ENCODE measurements around the gene TRAF5.

Gene TRAF5

GRCh38 chr1:211355873-211356272 lies 29.2 kb downstream of the TRAF5 start:
- ATAC-seq (replicated peaks; ENCODE audit: extremely low read depth, poor library complexity, severe bottlenecking) (no peak), DNase-seq (ENCODE audit: low spot score in 2 of 2) (no peak)
- peaks cover 39% of the 10 kb centered on the region for H3K36me3 Mint-ChIP-seq (ENCODE audit: insufficient read depth)
- H3K9me3 Mint-ChIP-seq: no peaks in the 10 kb centered on the region
- peaks cover 50% of the 10 kb centered on the region for H3K4me1 Mint-ChIP-seq
- H3K27ac Mint-ChIP-seq (ENCODE audit: low read depth): no peak overlapping the region
- H3K4me3 Mint-ChIP-seq: no peak overlapping the region
- H3K27me3 Mint-ChIP-seq: no peaks in the 10 kb centered on the region

GRCh38 chr1:211356723-211357407 lies 30.2 kb downstream of the TRAF5 start:
- no peaks in the 10 kb centered on the region for H3K9me3 Mint-ChIP-seq
- no peak overlapping the region for H3K27ac Mint-ChIP-seq (ENCODE audit: low read depth)
- H3K27me3 Mint-ChIP-seq: no peaks in the 10 kb centered on the region
- peaks cover 44% of the 10 kb centered on the region for H3K36me3 Mint-ChIP-seq (ENCODE audit: insufficient read depth)
- DNase-seq (ENCODE audit: low spot score in 2 of 2) (no peak), ATAC-seq (replicated peaks; ENCODE audit: extremely low read depth, poor library complexity, severe bottlenecking) (no peak)
- H3K4me3 Mint-ChIP-seq: no peak overlapping the region
- H3K4me1 Mint-ChIP-seq: peaks cover 42% of the 10 kb centered on the region

GRCh38 chr1:211358685-211359084 lies 32.1 kb downstream of the TRAF5 start:
- H3K27ac Mint-ChIP-seq (ENCODE audit: low read depth): no peak overlapping the region
- H3K9me3 Mint-ChIP-seq: no peaks in the 10 kb centered on the region
- no peak for DNase-seq (ENCODE audit: low spot score in 2 of 2)
- peaks cover 27% of the 10 kb centered on the region for H3K4me1 Mint-ChIP-seq
- no peak for ATAC-seq (replicated peaks; ENCODE audit: extremely low read depth, poor library complexity, severe bottlenecking)
- no peaks in the 10 kb centered on the region for H3K27me3 Mint-ChIP-seq
- H3K36me3 Mint-ChIP-seq (ENCODE audit: insufficient read depth): peaks cover 44% of the 10 kb centered on the region
- no peak overlapping the region for H3K4me3 Mint-ChIP-seq

- ATAC-seq (replicated peaks; ENCODE audit: extremely low read depth, poor library complexity, severe bottlenecking) (no peak), DNase-seq (ENCODE audit: low spot score in 2 of 2) (no peak)
- peaks cover 16% of the 10 kb centered on the region for H3K4me1 Mint-ChIP-seq
- H3K4me3 Mint-ChIP-seq: no peak overlapping the region
- H3K36me3 Mint-ChIP-seq (ENCODE audit: insufficient read depth): peaks cover 47% of the 10 kb centered on the region
- no peaks in the 10 kb centered on the region for H3K27me3 Mint-ChIP-seq
- no peaks in the 10 kb centered on the region for H3K9me3 Mint-ChIP-seq
- peak overlapping the region; percentile 20 for H3K27ac Mint-ChIP-seq (ENCODE audit: low read depth)
These were observed 33.2 kb downstream of the TRAF5 start for GRCh38 chr1:211359876-211360275.

- Mint-ChIP-seq H3K27ac (ENCODE audit: low read depth) (no peak overlapping the region), H3K4me3 (no peak overlapping the region), H3K36me3 (ENCODE audit: insufficient read depth) (peaks cover 49% of the 10 kb centered on the region), H3K4me1 (peaks cover 10% of the 10 kb centered on the region), H3K27me3 (no peaks in the 10 kb centered on the region), H3K9me3 (no peaks in the 10 kb centered on the region)
- no peak for ATAC-seq (replicated peaks; ENCODE audit: extremely low read depth, poor library complexity, severe bottlenecking)
- DNase-seq (ENCODE audit: low spot score in 2 of 2): no peak
These were observed 34.6 kb downstream of the TRAF5 start for GRCh38 chr1:211361202-211361601.

GRCh38 chr1:211369640-211370039 lies 43.0 kb downstream of the TRAF5 start:
- Mint-ChIP-seq H3K9me3 (no peaks in the 10 kb centered on the region), H3K36me3 (ENCODE audit: insufficient read depth) (peaks cover 42% of the 10 kb centered on the region), H3K27ac (ENCODE audit: low read depth) (no peak overlapping the region), H3K4me3 (no peak overlapping the region), H3K4me1 (no peaks in the 10 kb centered on the region), H3K27me3 (no peaks in the 10 kb centered on the region)
- no peak for ATAC-seq (replicated peaks; ENCODE audit: extremely low read depth, poor library complexity, severe bottlenecking)
- DNase-seq (ENCODE audit: low spot score in 2 of 2): no peak

- H3K36me3 Mint-ChIP-seq (ENCODE audit: insufficient read depth): peaks cover 42% of the 10 kb centered on the region
- DNase-seq (ENCODE audit: low spot score in 2 of 2): no peak
- no peak overlapping the region for H3K4me3 Mint-ChIP-seq
- no peak for ATAC-seq (replicated peaks; ENCODE audit: extremely low read depth, poor library complexity, severe bottlenecking)
- no peaks in the 10 kb centered on the region for H3K9me3 Mint-ChIP-seq
- no peaks in the 10 kb centered on the region for H3K27me3 Mint-ChIP-seq
- H3K27ac Mint-ChIP-seq (ENCODE audit: low read depth): peak overlapping the region; percentile 75
- H3K4me1 Mint-ChIP-seq: no peaks in the 10 kb centered on the region
These were observed 44.0 kb downstream of the TRAF5 start for GRCh38 chr1:211370669-211371068.

- Mint-ChIP-seq H3K4me1 (no peaks in the 10 kb centered on the region), H3K4me3 (no peak overlapping the region), H3K27ac (ENCODE audit: low read depth) (peak overlapping the region; percentile 75), H3K27me3 (no peaks in the 10 kb centered on the region), H3K9me3 (no peaks in the 10 kb centered on the region), H3K36me3 (ENCODE audit: insufficient read depth) (peaks cover 45% of the 10 kb centered on the region)
- DNase-seq (ENCODE audit: low spot score in 2 of 2): no peak
- ATAC-seq (replicated peaks; ENCODE audit: extremely low read depth, poor library complexity, severe bottlenecking): no peak
These were observed 44.9 kb downstream of the TRAF5 start for GRCh38 chr1:211371406-211372105.

GRCh38 chr1:211372463-211372862 lies 45.8 kb downstream of the TRAF5 start:
- Mint-ChIP-seq H3K36me3 (ENCODE audit: insufficient read depth) (peaks cover 43% of the 10 kb centered on the region), H3K27ac (ENCODE audit: low read depth) (no peak overlapping the region), H3K4me3 (no peak overlapping the region), H3K4me1 (no peaks in the 10 kb centered on the region), H3K9me3 (no peaks in the 10 kb centered on the region), H3K27me3 (no peaks in the 10 kb centered on the region)
- ATAC-seq (replicated peaks; ENCODE audit: extremely low read depth, poor library complexity, severe bottlenecking) (no peak), DNase-seq (ENCODE audit: low spot score in 2 of 2) (no peak)

GRCh38 chr1:211375146-211375818 lies 48.6 kb downstream of the TRAF5 start:
- Mint-ChIP-seq H3K27me3 (no peaks in the 10 kb centered on the region), H3K9me3 (no peaks in the 10 kb centered on the region), H3K4me3 (no peak overlapping the region), H3K36me3 (ENCODE audit: insufficient read depth) (peaks cover 40% of the 10 kb centered on the region), H3K4me1 (no peaks in the 10 kb centered on the region), H3K27ac (ENCODE audit: low read depth) (peak overlapping the region; percentile 41)
- ATAC-seq (replicated peaks; ENCODE audit: extremely low read depth, poor library complexity, severe bottlenecking) (no peak), DNase-seq (ENCODE audit: low spot score in 2 of 2) (no peak)

- no peak for ATAC-seq (replicated peaks; ENCODE audit: extremely low read depth, poor library complexity, severe bottlenecking)
- H3K9me3 Mint-ChIP-seq: no peaks in the 10 kb centered on the region
- H3K4me1 Mint-ChIP-seq: no peaks in the 10 kb centered on the region
- H3K36me3 Mint-ChIP-seq (ENCODE audit: insufficient read depth): peaks cover 34% of the 10 kb centered on the region
- no peak overlapping the region for H3K4me3 Mint-ChIP-seq
- H3K27ac Mint-ChIP-seq (ENCODE audit: low read depth): no peak overlapping the region
- no peak for DNase-seq (ENCODE audit: low spot score in 2 of 2)
- H3K27me3 Mint-ChIP-seq: no peaks in the 10 kb centered on the region
These were observed 49.3 kb downstream of the TRAF5 start for GRCh38 chr1:211375949-211376348.

GRCh38 chr1:211376807-211377470 lies 50.3 kb downstream of the TRAF5 start:
- Mint-ChIP-seq H3K27ac (ENCODE audit: low read depth) (peak overlapping the region; percentile 7), H3K36me3 (ENCODE audit: insufficient read depth) (peaks cover 30% of the 10 kb centered on the region), H3K4me1 (no peaks in the 10 kb centered on the region), H3K4me3 (no peak overlapping the region), H3K9me3 (no peaks in the 10 kb centered on the region), H3K27me3 (no peaks in the 10 kb centered on the region)
- no peak for ATAC-seq (replicated peaks; ENCODE audit: extremely low read depth, poor library complexity, severe bottlenecking)
- DNase-seq (ENCODE audit: low spot score in 2 of 2): no peak
